ENCODE results near the gene MTPN.

MTPN gene

DNA sequence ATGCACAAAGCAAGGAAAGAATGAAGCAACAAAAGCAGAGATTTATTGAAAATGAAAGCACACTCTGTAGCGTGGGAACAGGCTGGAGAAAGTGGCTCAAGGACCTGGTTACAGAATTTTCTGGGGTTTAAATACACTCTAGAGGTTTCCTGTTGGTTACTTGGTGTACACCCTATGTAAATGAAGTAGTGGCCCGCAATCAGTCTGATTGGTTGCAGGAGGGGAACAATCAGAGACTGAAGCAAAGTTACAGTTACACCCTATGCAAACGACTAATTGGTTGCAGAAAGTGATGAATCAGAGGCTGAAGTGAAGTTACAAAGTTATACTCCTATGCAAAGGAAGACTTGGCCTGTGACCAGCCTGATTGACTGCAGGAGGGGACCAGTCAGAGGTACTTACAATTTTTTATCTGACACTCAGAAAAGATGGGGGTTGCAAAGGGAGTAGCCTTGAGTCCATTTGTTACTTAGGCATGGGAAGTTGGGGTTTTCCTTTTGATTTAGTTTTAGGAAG is 3.6 kb upstream of the MTPN start:
- DNase-seq: no peak

DNA sequence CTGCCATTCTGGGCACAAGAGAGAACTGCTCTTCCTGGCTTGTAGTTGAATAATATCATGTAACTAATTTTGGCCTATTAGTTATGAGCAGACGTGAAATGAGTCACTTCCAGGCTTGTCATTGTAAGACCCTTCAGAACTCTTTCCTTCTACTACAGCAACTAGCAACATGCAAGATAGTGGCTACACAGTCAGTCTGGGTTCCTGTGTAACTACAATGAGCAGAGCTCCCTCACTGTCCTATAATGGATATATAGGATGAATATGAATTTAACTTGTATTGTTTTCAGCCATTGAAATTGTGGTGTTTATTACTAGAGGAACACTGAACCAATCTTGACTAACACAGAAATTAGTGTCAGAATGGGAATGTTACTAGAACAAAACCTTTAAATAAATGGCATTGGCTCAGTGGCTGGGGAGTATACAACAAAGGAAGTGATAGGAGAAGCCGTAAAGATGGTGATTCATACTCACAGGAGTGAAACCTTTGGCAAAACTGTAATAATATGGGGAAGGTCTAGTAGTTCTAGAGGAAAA is 2.9 kb upstream of the MTPN start:
- no peak for DNase-seq

DNA sequence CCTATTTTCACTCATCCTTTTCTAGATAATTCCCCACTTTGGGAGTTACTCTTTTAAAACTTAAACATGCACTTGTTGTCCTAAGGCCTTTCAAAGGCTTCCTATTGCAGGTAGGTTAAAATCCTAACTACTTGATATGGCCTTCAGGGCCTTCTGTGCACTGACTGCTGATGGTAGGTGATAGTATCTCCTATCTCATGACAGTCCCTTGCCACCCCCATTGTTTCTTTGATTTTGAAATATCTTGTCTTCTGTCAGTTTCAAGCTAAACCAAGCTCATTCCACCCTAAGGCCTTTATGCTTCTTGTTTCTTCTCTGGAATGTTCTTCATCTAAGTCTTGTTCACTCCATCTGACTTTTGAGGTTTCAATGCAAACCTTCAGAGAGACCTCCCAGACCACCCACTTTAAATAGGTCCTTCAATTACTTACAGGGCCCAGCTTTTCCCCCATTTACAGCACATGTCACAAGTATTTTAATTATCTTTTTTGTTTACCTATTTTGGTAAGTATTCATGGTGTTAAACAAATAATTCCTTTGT is 2.4 kb upstream of the MTPN start:
- DNase-seq: no peak

DNA sequence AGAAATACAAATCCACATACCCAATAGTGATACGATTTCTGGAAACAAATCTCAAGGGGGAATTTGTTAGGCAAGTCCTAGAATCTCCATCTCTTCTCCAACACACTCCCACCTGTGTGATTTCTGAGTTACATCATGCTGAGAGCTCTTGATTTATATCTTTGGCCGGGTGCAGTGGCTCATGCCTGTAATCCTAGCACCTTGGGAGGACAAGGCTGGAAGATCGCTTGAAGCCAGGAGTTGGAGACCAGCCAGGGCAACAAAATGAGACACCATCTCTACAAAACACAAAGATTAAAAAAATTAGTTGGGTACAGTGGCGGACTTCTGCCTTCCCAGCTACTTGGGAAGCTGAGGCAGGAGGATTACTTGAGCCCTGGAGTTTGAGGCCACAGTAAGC is 1.5 kb upstream of the MTPN start:
- no peak for DNase-seq

DNA sequence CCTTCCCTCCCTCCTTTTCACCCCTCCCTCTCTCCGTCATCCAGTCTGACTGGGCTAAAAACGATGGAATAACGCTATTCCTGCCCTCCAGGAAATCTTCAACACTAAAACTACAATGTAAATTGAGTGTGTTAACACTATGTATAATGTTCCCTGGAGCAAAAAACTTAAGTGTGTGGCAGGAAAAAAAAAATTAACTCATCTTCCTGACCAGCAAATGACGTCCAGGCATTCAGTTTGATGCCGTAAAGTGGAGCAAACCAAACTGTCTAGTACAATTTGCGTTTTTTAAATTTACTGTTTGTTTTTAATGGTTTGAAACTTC is 545 bp upstream of the MTPN start:
- no peak for DNase-seq

DNA sequence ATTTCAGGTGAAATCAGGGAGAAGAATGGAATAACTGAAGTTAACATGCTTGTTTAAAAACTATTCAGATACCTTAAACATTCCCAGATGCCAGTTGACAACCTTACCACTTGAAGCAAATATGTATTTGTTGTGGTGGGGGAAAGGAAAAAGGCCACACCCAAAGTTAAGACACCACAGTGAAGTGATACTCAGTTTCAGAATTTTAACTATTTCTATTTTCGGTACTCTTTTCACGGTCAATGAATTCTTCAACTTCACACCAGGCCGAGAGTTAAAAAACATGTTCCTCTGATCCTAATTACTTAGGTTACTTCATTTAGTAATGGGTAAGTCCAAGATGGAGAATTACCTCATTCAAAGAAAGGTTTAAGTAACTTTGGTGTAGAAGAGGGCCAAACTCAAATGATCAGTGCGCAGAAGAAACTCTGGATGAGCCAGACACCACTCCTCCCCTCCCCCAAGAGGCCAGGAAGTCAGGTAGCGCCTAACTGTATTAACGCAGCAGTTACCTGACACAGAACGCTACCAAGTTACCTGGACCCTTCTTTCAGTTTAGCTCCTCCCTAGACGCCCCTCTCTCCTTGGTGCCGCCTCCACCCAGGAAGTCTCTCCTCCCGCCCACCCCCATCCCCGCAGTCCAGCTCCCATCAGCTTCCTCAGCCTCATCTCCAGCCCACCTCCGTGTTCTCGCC is 700 bp downstream of the MTPN start:
- DNase-seq: no peak

DNA sequence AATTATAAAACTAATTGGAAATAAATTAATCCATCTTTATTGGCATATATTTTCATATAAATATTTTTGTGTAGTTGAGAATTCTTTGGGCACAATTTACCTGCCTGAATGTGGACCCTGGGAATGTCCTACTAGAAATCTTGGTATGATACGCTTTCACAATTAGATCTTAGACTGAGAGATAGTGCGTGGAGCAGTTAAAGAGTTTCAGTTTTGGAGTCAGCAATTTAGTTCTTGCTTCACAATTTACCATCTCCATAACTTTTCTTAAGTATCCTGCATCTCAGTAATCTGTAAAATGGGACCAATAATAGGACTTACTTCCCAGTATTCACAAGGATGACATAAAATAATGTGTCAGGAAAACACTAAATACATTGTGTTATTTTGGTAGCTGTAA is 2.0 kb downstream of the MTPN start:
- DNase-seq: no peak

DNA sequence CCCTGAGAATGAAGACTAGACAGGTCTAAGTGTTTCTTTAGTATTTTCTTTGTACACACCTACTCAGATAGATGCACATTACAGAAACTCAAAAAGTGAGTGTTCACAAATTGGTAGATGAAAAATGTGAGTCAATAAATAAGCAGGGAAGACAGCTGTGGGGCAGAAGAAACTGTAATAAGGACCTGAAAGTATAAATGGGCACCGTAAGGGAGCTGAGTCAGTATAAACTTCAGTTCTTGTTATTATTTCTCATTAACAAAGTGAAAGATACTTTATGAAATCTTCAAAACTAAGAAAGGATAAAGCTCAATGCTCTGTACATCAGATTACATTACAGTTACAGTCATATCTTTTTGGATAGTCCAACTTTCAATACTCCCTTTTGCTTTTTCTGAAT is 2.5 kb downstream of the MTPN start:
- DNase-seq: no peak

DNA sequence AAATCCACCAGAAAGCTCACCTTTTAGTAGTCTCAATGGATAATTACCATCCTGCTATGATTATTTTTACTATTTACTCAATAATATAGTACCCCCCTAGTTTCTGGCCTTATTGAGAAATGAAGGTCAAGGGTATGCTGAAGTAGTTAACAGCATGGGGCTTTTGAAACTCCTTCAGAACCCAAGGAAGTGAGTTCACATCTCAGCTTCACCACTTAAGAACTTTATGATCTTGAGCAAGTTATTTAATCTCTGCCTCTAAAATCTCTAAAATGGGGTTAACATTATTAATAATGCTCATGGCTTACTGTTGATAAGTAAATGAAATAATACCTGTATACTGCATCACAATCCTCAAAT is 5.8 kb downstream of the MTPN start:
- no peak for DNase-seq

DNA sequence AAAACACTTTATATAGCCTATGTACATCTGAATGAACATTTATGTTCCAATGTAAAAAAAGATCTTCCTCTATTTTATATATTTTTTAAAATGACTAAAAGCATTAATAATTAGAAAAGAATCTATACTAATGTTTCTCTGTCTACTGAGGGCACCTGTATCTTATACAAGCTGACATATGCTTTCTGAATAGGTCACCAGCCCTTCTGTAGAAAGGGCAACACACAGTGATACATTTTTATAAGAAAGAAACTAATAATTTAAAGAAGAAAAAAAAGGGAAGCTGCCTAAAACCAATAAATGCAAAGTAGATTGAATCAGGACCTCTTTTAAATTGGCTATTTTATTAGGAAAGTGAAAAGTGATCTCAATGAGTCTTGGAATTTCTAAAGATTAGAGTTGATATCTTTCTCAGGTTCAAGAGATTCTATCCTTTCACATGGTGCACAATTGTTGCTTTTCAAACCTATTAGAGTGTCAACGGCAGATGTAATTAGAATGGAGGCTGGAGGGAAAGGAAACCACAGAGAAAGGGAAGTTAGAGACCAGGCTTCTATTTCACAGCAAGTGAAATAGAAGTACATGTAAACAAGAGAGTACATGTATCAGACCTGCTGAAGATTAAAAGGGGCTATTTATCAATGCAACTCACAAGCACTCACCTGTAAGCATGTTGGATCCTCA is 6.3 kb downstream of the MTPN start:
- DNase-seq: no peak

DNA sequence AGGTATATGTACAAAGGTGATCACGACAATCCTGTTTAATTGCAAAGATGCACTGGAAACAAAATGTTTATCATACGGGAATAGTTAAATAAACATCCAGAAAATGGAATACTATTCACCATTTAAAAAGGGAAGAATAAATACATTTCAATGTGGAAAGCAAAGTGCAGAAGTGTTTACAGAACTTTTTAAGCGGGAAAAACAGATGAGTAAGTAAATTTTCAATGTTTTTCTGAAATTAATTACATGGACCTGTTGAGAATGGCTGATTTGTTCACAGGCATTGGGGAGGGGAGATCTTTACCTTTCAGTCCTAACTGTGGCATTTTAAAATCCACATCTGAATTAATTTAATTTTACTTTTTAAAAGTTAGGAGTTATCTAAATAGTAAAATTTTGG is 7.1 kb downstream of the MTPN start:
- no peak for DNase-seq

DNA sequence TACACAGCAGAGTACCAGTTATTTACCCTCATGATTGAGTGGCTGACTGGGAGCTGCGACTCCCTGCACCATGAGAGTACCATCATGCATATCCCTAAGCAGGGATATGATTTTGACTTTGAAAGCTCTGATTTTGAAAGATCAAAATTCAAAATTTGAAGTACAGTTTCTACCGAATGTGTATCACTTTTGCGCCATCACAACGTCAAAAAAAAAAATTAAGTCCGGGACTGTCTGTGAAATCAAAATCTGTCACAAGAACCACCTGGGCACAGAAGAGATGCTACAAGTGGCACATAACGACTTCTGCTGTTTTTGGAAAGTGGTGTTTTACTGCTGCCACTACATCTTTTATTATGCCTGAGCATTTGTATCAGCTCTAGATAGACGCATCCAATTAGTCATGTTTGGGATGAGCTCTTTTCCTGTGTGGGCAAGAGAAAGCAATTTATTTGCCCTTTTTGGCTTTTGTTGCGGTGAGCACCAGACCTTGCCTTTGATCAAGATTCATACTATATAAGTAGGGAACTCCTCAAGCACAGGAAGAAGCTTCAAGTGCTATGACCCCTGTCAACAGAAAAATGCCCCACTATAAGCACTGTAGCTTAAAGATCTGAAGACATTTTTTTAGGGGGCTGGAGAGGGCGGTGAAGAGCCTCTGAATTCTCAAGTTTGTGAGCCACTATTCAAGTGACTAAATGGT is 10.7 kb downstream of the MTPN start:
- DNase-seq: no peak

DNA sequence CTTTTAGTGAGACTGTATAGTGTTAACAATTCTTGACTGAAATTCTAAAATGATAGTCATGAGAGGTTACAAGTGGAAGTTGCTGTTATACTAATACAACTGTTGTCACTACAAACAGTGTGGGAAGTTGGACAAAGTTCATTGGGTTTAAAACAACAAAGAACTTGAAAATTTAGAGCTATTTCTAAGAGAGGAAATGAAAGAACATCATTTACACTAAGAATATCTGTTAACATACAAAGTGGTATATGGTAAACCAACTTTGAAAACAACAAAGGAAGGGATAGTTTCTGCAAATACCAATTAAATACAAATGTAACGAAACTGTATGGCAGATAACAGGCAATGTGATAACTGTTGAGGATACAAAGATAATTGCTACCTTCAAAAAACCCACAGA is 11.6 kb downstream of the MTPN start:
- DNase-seq: no peak

DNA sequence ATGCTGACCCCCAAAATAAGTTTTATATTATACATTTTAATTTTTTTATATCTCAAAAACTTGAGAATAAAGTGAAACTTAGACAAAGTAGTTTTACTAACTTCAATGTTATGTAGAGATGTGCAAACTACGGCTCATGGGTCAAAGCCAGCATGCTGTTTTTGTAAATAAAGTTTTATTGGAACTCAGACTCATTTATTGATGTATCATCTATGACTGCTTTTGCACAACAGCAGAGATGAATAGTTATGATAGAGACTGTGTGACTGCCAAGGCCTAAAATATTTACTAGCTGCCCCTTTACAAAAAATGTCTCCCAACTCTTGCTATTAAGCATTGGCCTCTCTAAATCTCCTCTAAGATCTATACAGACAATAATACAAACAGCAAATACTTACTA is 12.4 kb downstream of the MTPN start:
- DNase-seq: no peak

DNA sequence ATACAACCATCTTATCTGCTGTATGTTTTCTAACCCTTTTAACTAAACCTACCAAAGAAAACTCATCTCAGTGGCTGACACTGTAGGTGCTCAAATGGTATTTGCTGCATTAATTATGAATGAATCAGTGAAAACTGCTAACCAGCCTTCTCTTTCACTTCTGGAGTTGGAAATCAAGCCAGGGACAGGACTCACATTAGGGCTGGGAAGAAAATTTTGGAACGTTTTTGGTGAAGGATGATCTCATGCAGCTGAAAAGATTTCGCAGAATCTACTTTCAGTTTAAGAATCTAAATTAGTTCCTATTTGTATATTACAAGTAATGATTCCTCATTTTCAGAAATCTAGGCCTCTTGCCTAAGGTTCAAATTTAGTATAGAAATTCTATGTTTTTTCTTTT is 12.9 kb downstream of the MTPN start:
- no peak for DNase-seq

DNA sequence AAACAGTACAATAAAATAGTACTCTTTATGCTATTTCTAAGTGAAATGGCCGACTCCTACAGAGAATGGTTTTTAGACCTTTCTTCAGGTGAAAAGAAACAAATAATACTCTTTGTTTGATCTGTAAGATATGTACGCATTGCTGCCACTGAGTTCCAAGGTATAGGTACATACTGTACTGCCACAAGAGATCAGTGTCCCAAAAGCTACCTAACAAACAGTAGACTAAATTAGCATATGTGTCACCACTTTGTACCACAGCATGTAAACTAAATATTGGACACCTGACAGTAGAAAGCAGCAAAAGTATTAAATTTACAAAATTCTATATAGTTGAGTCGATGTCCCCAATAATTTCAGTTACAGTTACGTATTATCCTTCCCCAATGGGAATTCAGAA is 14.4 kb downstream of the MTPN start:
- no peak for DNase-seq

DNA sequence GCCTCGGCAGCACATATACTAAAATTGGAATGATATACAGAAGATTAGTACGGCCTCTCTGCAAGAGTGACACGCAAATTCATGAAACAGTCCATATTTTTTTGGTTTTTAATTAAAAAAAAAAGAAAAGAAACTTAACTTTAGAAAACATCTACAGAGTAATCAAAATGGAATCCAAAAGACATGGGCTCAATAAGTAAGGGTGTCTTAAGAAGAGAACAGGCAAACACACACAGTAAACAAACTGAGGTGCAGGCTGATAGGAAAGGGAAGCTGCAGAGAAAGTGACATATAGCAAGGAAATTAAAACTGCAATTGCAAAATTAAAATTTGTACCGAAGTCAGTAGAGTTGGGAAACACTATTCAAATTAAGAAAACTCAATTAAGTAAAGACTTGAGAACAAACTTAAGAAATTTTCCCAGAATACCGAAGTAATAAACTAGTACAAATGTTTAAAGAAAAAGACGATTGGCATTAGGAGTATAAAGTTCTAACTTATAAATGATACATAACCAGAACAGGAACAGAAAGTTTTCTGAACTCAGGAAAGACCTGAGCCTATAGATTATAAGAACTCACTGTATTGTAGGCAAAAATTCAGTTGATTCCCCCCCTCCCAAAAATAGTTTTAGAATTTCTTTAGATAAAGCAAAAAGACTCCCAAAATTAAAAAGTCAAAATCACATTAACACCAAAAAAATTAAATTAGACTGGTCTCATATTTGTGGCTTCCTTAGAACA is 16.3 kb downstream of the MTPN start:
- DNase-seq: no peak

DNA sequence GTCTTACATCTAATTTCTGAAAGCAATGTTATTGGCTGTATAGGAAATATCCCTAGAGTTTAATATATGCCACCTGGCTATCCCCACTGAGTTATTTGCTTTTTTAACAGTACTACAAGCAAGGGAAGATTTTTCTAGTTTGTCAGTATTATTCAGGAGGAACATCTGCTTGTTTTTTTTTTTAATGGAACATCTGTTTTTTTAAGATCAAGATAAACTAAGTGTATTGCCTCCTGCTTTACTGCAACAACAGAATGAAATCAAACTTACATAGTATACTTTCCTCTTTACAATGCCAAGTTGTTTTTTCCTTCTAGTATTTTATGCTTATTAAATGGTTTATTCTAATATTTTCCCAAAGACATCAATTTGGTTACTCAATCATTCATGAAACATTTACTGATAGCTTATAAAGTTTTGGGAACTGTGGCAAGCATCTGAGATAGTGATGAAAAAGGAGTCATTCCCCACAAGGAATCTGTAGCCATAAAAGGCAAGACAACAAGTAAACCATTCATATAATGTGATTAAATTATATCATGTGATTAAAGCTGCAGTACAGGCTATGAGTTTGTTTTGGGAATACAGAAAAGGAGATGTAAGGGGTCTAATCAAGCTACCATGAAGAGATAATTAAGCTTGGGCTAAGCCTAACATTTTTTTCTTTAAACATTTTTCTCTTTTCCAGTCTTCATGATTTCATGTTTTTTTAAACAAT is 17.4 kb downstream of the MTPN start:
- DNase-seq: no peak

DNA sequence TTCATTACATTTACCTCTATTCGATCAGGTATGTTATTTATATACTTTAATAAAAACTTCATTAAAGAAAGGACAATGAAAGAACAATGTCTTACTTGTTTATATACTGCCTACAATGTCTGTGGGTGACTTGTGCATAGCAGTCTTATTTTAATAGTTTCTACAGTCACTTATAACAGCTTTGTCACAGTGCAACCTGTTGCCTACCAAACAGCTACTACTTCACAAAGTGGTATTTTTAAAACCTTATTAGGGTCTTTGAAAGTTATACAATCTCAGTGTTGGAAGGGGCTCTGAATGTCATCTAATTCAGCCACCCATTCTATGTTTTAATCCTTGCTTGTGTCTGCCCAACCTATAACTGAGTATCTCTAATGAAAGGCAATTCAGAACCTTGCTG is 19.0 kb downstream of the MTPN start:
- no peak for DNase-seq

DNA sequence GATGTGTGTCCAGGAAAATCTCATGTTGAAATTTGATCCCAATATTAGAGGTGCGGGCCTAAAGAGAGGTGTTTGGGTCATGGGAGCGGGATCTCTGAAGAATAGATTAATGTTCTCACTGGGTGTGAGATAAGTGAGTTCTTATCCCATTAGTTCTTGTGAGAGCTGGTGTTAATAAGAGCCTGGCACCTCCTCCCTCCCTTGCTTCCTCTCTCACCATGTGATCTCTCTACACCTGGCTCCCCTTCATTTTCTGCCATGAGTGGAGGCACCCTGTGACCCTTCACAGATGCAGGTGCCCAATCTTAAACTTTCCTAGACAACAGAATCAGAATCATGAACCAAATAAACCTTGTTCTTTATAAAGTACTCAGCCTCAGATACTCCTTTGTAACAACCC is 19.5 kb downstream of the MTPN start:
- no peak for DNase-seq

DNA sequence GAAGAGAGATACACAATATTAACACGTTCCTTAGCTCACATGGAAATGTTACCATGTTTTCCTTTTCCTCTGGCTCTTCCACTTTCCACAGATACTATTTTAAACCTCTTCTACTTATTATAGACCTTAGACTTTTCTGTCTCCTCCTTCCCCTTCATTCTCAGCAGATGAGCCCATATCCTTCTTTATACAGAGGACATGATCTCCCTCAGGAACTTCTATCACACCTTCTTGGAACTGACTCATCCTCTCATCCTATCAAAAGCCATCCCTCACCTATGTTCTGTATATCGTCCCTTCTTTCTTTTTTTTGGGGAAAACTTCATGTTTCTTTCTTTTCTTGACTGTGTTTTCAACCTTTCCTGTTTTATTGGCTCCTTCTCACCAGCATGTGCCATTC is 20.8 kb downstream of the MTPN start:
- DNase-seq: no peak

DNA sequence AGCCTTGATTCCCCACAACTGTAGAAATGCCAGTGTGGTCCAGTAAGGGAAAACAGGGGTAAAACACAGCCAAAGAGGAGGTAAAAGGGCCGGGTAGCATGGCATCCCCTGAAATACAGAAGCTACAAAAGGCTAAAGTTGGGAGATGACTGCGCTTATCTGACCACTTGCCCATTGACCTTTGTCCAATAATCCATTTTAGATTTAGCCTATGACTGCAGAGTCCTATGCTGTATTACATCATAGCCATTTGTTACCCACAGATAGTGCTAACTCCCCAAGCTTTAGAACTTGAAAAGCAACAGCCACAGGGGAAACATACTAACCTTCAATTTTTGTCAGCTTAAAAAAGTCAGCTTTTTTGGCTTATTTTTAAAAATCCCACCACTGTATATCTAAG is 26.2 kb downstream of the MTPN start:
- no peak for DNase-seq

DNA sequence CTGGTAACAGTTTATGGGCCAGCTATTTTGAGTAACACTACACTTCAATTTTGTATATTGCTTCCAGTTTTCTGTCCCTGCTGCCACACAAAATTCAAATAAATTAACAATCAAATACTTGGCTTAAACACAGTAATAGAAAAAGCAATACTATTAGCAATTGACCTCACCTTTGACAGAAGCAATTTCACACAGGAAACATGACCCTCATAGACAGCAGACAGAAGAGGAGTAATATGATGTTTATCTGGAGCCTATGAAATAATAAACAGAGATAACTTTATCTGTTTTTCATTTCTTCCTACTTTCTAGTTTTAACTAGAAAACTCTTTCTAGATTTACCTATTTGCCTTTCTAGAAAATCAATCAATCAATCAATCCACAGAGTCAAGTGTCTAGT is 26.7 kb downstream of the MTPN start:
- DNase-seq: no peak

Data from activated CD8-positive, alpha-beta memory T cell treated with anti-CD3 and anti-CD28 coated beads, Interleukin-2, amount 50 U/mL, for 48 hours (primary cell).